HEK293 (cell line): ENCODE data around the gene CNIH1.

Source experiments
- BCL11A ChIP-seq: fragments of 450-650 bp; formaldehyde crosslinking; IDR thresholded peaks from 2 replicates; pipeline ENCODE4 v1.5.1; 2016; ENCODE audit warnings: low read depth, missing biosample characterization, missing genetic modification characterization
- HOXA7 ChIP-seq: sonication (generic); formaldehyde crosslinking; IDR thresholded peaks from 2 replicates; pipeline ENCODE4 v1.8.1; 2022; ENCODE audit warnings: missing genetic modification reagents, borderline replicate concordance
- PBX3 ChIP-seq: sonication (generic); formaldehyde crosslinking; IDR thresholded peaks from 2 replicates; pipeline ENCODE4 v1.8.1; 2022; ENCODE audit warnings: mild to moderate bottlenecking, moderate library complexity, missing genetic modification reagents
- PRDM4 ChIP-seq: fragments of 450-650 bp; formaldehyde crosslinking; IDR thresholded peaks from 2 replicates; pipeline ENCODE4 v1.5.1; 2017; ENCODE audit warnings: missing biosample characterization, missing genetic modification characterization
- REST ChIP-seq: fragments of 450-650 bp; formaldehyde crosslinking; IDR thresholded peaks from 2 replicates; pipeline ENCODE4 v1.5.1; 2016; ENCODE audit warnings: missing biosample characterization, missing genetic modification characterization
- YY1 ChIP-seq: fragments of 450-650 bp; formaldehyde crosslinking; IDR thresholded peaks from 2 replicates; pipeline ENCODE4 v1.5.1; 2018; ENCODE audit warnings: missing biosample characterization, missing genetic modification characterization
- ZEB2 ChIP-seq: fragments of 450-650 bp; formaldehyde crosslinking; IDR thresholded peaks from 2 replicates; pipeline ENCODE4 v1.5.1; 2016; ENCODE audit warnings: missing biosample characterization, missing genetic modification characterization
- ZNF548 ChIP-seq: fragments of 450-650 bp; formaldehyde crosslinking; IDR thresholded peaks from 2 replicates; pipeline ENCODE4 v1.5.1; 2016; ENCODE audit warnings: missing biosample characterization, missing genetic modification characterization
- ZNF626 ChIP-seq: fragments of 450-650 bp; sonication (Bioruptor Pico); formaldehyde crosslinking; IDR thresholded peaks from 2 replicates; pipeline ENCODE4 v1.5.1; 2018; ENCODE audit warnings: missing biosample characterization, missing genetic modification characterization, inconsistent platforms
- TF ChIP-seq, protein P1 (sequence below): fragments of 450-650 bp; formaldehyde crosslinking; IDR thresholded peaks from 2 replicates; pipeline ENCODE4 v1.5.1; 2016; ENCODE audit warnings: missing biosample characterization, missing genetic modification characterization
- TF ChIP-seq, protein P2 (sequence below): fragments of 450-650 bp; formaldehyde crosslinking; IDR thresholded peaks from 2 replicates; pipeline ENCODE4 v1.5.1; 2016; ENCODE audit warnings: missing biosample characterization, missing genetic modification characterization

GRCh38 chr14:54395284-54395683 lies 45.9 kb downstream of the CNIH1 start:
- TF ChIP-seq, protein P1, sequence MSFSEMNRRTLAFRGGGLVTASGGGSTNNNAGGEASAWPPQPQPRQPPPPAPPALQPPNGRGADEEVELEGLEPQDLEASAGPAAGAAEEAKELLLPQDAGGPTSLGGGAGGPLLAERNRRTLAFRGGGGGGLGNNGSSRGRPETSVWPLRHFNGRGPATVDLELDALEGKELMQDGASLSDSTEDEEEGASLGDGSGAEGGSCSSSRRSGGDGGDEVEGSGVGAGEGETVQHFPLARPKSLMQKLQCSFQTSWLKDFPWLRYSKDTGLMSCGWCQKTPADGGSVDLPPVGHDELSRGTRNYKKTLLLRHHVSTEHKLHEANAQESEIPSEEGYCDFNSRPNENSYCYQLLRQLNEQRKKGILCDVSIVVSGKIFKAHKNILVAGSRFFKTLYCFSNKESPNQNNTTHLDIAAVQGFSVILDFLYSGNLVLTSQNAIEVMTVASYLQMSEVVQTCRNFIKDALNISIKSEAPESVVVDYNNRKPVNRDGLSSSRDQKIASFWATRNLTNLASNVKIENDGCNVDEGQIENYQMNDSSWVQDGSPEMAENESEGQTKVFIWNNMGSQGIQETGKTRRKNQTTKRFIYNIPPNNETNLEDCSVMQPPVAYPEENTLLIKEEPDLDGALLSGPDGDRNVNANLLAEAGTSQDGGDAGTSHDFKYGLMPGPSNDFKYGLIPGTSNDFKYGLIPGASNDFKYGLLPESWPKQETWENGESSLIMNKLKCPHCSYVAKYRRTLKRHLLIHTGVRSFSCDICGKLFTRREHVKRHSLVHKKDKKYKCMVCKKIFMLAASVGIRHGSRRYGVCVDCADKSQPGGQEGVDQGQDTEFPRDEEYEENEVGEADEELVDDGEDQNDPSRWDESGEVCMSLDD (tag by site-specific recombination), result no peak
- TF ChIP-seq BCL11A (tag by site-specific recombination), result no peak
- TF ChIP-seq, protein P2, sequence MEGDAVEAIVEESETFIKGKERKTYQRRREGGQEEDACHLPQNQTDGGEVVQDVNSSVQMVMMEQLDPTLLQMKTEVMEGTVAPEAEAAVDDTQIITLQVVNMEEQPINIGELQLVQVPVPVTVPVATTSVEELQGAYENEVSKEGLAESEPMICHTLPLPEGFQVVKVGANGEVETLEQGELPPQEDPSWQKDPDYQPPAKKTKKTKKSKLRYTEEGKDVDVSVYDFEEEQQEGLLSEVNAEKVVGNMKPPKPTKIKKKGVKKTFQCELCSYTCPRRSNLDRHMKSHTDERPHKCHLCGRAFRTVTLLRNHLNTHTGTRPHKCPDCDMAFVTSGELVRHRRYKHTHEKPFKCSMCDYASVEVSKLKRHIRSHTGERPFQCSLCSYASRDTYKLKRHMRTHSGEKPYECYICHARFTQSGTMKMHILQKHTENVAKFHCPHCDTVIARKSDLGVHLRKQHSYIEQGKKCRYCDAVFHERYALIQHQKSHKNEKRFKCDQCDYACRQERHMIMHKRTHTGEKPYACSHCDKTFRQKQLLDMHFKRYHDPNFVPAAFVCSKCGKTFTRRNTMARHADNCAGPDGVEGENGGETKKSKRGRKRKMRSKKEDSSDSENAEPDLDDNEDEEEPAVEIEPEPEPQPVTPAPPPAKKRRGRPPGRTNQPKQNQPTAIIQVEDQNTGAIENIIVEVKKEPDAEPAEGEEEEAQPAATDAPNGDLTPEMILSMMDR, result no peak
- no peak for TF ChIP-seq HOXA7 (CRISPR knock-in tag)
- no peak for TF ChIP-seq PBX3 (CRISPR knock-in tag)
- no peak for TF ChIP-seq ZNF548 (tag by site-specific recombination)
- no peak for TF ChIP-seq REST (tag by site-specific recombination)
- no peak for TF ChIP-seq ZEB2 (tag by site-specific recombination)
- no peak for TF ChIP-seq ZNF626 (tag by site-specific recombination)
- TF ChIP-seq YY1, result no peak
- no peak for TF ChIP-seq PRDM4 (tag by site-specific recombination)
